ENCODE results near the gene C13orf46.

The C13orf46 gene

GRCh38 chr13:113929628-113930615, 44.0 kb downstream of the C13orf46 start:
- no peak for DNase-seq (ENCODE audit: low spot score)
- ChIA-PET CTCF (interaction anchor here (0.7 kb wide), 1 partner anchor 300 kb away, joined by 3 read pairs; no protein-coding TSS in a partner anchor), POLR2A (ENCODE audit: low non-redundant PET) (no interaction called here)
- H3K27ac ChIP-seq, result no peak overlapping the region
- TF ChIP-seq CTCF (conservative IDR thresholded peaks at IDR 0.05; ENCODE audit: low read depth), result no peak

GRCh38 chr13:113928685-113929627, 44.9 kb downstream of the C13orf46 start:
- POLR2A ChIA-PET (ENCODE audit: low non-redundant PET), result no interaction called here
- no peak for TF ChIP-seq CTCF (conservative IDR thresholded peaks at IDR 0.05; ENCODE audit: low read depth)
- CTCF ChIA-PET, result interaction anchor here (0.6 kb wide), 1 partner anchor 348 kb away, joined by 3 read pairs; no protein-coding TSS in a partner anchor
- H3K27ac ChIP-seq, result no peak overlapping the region
- DNase-seq (ENCODE audit: low spot score), result no peak

GRCh38 chr13:113927661-113928581, 46.0 kb downstream of the C13orf46 start:
- TF ChIP-seq CTCF (conservative IDR thresholded peaks at IDR 0.05; ENCODE audit: low read depth), result no peak
- CTCF ChIA-PET, result interaction anchor here (0.6 to 0.7 kb wide), 2 partner anchors 11 to 349 kb away, joined by 3 to 6 read pairs; no protein-coding TSS in a partner anchor
- POLR2A ChIA-PET (ENCODE audit: low non-redundant PET), result no interaction called here
- no peak overlapping the region for H3K27ac ChIP-seq
- DNase-seq (ENCODE audit: low spot score), result no peak

- ChIA-PET POLR2A (ENCODE audit: low non-redundant PET) (no interaction called here), CTCF (interaction anchor here (0.7 kb wide), 1 partner anchor 12 kb away, joined by 6 read pairs; no protein-coding TSS in a partner anchor)
- no peak overlapping the region for H3K27ac ChIP-seq
- DNase-seq (ENCODE audit: low spot score), result no peak
- no peak for TF ChIP-seq CTCF (conservative IDR thresholded peaks at IDR 0.05; ENCODE audit: low read depth)
Observed at GRCh38 chr13:113926951-113927660, 46.8 kb downstream of the C13orf46 start.

- no peak for DNase-seq (ENCODE audit: low spot score)
- POLR2A ChIA-PET (ENCODE audit: low non-redundant PET), result no interaction called here
- TF ChIP-seq CTCF (conservative IDR thresholded peaks at IDR 0.05; ENCODE audit: low read depth), result no peak
- CTCF ChIA-PET, result no interaction called here
- no peak overlapping the region for H3K27ac ChIP-seq
Observed at GRCh38 chr13:113926301-113926761, 47.5 kb downstream of the C13orf46 start.

Measured in RWPE1 (cell line).